Neural cell (in vitro differentiated cells): ENCODE data around the gene UNC79. TPM values are rescaled to one million over a fixed set of nuclear protein-coding genes. Genes with fewer than 3 reads are reported as not detected.

Source experiments
- H2AFZ ChIP-seq: fragments of 200-600, 300-800 bp; sonication (generic), shearing (Covaris generic); 2 replicates; pipeline ENCODE4 v1.6.0; 2014; ENCODE audit warnings: low read depth, mild to moderate bottlenecking, antibody characterized with exemption, low read length, moderate library complexity
- H3F3A ChIP-seq: fragments of 200-600 bp; shearing (Covaris generic); 2 replicates; pipeline ENCODE4 v1.6.1; 2016; ENCODE audit warnings: mild to moderate bottlenecking, moderate library complexity, mixed read lengths, antibody characterized with exemption, low read length; ENCODE audit not compliant: insufficient read depth, poor library complexity, severe bottlenecking
- H3K27ac ChIP-seq: fragments of 200-600, 300-800 bp; sonication (generic), shearing (Covaris generic); 2 replicates; pipeline ENCODE4 v1.5.1; 2014; ENCODE audit warnings: mild to moderate bottlenecking, low read length, moderate library complexity
- H3K27me3 ChIP-seq: fragments of 300-800, 200-600 bp; sonication (generic), shearing (Covaris generic); 2 replicates; pipeline ENCODE4 v1.6.0; 2014; ENCODE audit warnings: mild to moderate bottlenecking, low read depth, low read length, moderate library complexity; ENCODE audit not compliant: insufficient read depth
- H3K36me3 ChIP-seq: fragments of 300-800, 200-600 bp; sonication (generic), shearing (Covaris generic); 2 replicates; pipeline ENCODE4 v1.5.1; 2014; ENCODE audit warnings: mild to moderate bottlenecking, antibody characterized with exemption, low read length, moderate library complexity; ENCODE audit not compliant: insufficient read depth
- H3K4me2 ChIP-seq: fragments of 300-800, 200-600 bp; sonication (generic), shearing (Covaris generic); 2 replicates; pipeline ENCODE4 v1.6.0; 2014; ENCODE audit warnings: mild to moderate bottlenecking, low read length
- H3K4me3 ChIP-seq: fragments of 300-800, 200-600 bp; sonication (generic), shearing (Covaris generic); 2 replicates; pipeline ENCODE4 v1.5.1; 2014; ENCODE audit warnings: mild to moderate bottlenecking, low read length, moderate library complexity
- H3K79me2 ChIP-seq: fragments of 200-600 bp; shearing (Covaris generic); replicated peaks from 2 replicates; pipeline ENCODE4 v1.6.0; 2014; ENCODE audit warnings: mild to moderate bottlenecking, low read length, moderate library complexity; ENCODE audit not compliant: insufficient read depth
- H3K9ac ChIP-seq: fragments of 300-800, 200-600 bp; sonication (generic), shearing (Covaris generic); 2 replicates; pipeline ENCODE4 v1.6.1; 2016; ENCODE audit warnings: mild to moderate bottlenecking, low read length, mixed read lengths
- H3K9me2 ChIP-seq: fragments of 200-600 bp; shearing (Covaris generic); 2 replicates; pipeline ENCODE4 v1.6.1; 2016; ENCODE audit warnings: mild to moderate bottlenecking, low read length, mixed read lengths; ENCODE audit not compliant: insufficient read depth
- H3K9me3 ChIP-seq: fragments of 200-600, 300-800 bp; sonication (generic), shearing (Covaris generic); 2 replicates; pipeline ENCODE4 v1.6.1; 2016; ENCODE audit warnings: mild to moderate bottlenecking, mixed run types, low read length, moderate library complexity, mixed read lengths
- H4K20me1 ChIP-seq: fragments of 200-600 bp; shearing (Covaris generic); 2 replicates; pipeline ENCODE4 v1.6.1; 2016; ENCODE audit warnings: mild to moderate bottlenecking, mixed run types; ENCODE audit not compliant: insufficient read depth
- EP300 ChIP-seq: fragments of 450-650 bp; conservative IDR thresholded peaks from 2 replicates; pipeline ENCODE4 v1.6.1; 2014; ENCODE audit warnings: antibody characterized with exemption, mild to moderate bottlenecking, moderate library complexity; ENCODE audit not compliant: poor library complexity, severe bottlenecking
- EZH2 ChIP-seq: fragments of 200-600, 300-800 bp; shearing (Covaris generic), sonication (generic); IDR thresholded peaks from 2 replicates; pipeline ENCODE4 v1.6.1; 2014; ENCODE audit warnings: antibody characterized with exemption, low read length, borderline replicate concordance, mild to moderate bottlenecking; ENCODE audit not compliant: insufficient read depth, poor library complexity, severe bottlenecking
- MXI1 ChIP-seq: fragments of 450-650 bp; conservative IDR thresholded peaks from 2 replicates; pipeline ENCODE4 v1.6.1; 2014; ENCODE audit warnings: antibody characterized with exemption, mild to moderate bottlenecking; ENCODE audit not compliant: poor library complexity, severe bottlenecking
- POLR2AphosphoS5 ChIP-seq: IDR thresholded peaks from 2 replicates; pipeline ENCODE4 v1.6.1; 2012
- RAD21 ChIP-seq: fragments of 450-650 bp; conservative IDR thresholded peaks from 2 replicates; pipeline ENCODE4 v1.6.1; 2014; ENCODE audit warnings: antibody characterized with exemption, mild to moderate bottlenecking, moderate library complexity
- SMC3 ChIP-seq: fragments of 450-650 bp; conservative IDR thresholded peaks from 2 replicates; pipeline ENCODE4 v1.6.1; 2014; ENCODE audit warnings: antibody characterized with exemption, mild to moderate bottlenecking, moderate library complexity; ENCODE audit not compliant: poor library complexity
- TAF1 ChIP-seq: IDR thresholded peaks from 2 replicates; pipeline ENCODE4 v1.6.1; 2012; ENCODE audit warnings: low read depth
- polyA plus RNA-seq: library from polyadenylated mRNA; depleted of rRNA; stranded (reverse); fragments of >200 nt; gene quantifications from 2 replicates; pipeline ENCODE4 v1.2.3, GENCODE V29; 2014
- TF ChIP-seq, protein P1 (sequence below): fragments of 450-650 bp; IDR thresholded peaks from 2 replicates; pipeline ENCODE4 v1.5.1; 2014; ENCODE audit warnings: antibody characterized with exemption, mild to moderate bottlenecking, moderate library complexity; ENCODE audit not compliant: poor library complexity, severe bottlenecking
- TF ChIP-seq, protein P2 (sequence below): IDR thresholded peaks from 2 replicates; pipeline ENCODE4 v1.6.1; 2012; ENCODE audit warnings: borderline replicate concordance

The UNC79 gene
- polyA plus RNA-seq, 1 donor from 2014 or later, result 22.6 TPM

DNA sequence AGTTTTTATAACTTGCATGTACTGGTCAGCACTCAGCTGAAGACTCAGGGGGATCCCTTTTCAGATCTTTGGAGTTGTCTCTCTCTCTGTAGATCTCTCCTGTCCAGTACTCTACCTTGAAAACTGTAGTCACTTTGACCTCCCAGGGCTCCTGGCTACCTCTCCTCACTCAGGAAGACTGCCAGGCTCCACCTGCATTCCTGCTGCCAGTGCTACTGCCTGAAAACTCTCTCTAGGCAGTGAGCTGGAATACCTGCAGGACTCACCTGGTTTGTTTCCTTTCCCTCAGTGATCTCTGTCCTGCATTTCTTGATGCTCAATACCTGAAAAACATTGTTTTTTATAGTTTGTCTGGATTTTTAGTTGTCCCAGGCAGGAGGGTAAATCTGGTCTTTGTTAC lies 270.2 kb downstream of the UNC79 start:
- no peak overlapping the region for H3K9ac ChIP-seq
- H3K27me3 ChIP-seq, result no peaks in the 10 kb centered on the region
- H3K79me2 ChIP-seq, result no peaks in the 10 kb centered on the region
- no peak overlapping the region for H3K27ac ChIP-seq
- no peaks in the 10 kb centered on the region for H4K20me1 ChIP-seq
- no peak overlapping the region for H3K4me3 ChIP-seq
- no peaks in the 10 kb centered on the region for H3F3A ChIP-seq
- H3K9me2 ChIP-seq, result no peaks in the 10 kb centered on the region
- H3K36me3 ChIP-seq, result peaks cover 14% of the 10 kb centered on the region
- TF ChIP-seq EP300 (no peak), EZH2 (no peak), MXI1 (no peak), TAF1 (no peak), RAD21 (no peak), POLR2AphosphoS5 (no peak)
- TF ChIP-seq, protein P1, sequence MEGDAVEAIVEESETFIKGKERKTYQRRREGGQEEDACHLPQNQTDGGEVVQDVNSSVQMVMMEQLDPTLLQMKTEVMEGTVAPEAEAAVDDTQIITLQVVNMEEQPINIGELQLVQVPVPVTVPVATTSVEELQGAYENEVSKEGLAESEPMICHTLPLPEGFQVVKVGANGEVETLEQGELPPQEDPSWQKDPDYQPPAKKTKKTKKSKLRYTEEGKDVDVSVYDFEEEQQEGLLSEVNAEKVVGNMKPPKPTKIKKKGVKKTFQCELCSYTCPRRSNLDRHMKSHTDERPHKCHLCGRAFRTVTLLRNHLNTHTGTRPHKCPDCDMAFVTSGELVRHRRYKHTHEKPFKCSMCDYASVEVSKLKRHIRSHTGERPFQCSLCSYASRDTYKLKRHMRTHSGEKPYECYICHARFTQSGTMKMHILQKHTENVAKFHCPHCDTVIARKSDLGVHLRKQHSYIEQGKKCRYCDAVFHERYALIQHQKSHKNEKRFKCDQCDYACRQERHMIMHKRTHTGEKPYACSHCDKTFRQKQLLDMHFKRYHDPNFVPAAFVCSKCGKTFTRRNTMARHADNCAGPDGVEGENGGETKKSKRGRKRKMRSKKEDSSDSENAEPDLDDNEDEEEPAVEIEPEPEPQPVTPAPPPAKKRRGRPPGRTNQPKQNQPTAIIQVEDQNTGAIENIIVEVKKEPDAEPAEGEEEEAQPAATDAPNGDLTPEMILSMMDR, result no peak
- TF ChIP-seq, protein P2, sequence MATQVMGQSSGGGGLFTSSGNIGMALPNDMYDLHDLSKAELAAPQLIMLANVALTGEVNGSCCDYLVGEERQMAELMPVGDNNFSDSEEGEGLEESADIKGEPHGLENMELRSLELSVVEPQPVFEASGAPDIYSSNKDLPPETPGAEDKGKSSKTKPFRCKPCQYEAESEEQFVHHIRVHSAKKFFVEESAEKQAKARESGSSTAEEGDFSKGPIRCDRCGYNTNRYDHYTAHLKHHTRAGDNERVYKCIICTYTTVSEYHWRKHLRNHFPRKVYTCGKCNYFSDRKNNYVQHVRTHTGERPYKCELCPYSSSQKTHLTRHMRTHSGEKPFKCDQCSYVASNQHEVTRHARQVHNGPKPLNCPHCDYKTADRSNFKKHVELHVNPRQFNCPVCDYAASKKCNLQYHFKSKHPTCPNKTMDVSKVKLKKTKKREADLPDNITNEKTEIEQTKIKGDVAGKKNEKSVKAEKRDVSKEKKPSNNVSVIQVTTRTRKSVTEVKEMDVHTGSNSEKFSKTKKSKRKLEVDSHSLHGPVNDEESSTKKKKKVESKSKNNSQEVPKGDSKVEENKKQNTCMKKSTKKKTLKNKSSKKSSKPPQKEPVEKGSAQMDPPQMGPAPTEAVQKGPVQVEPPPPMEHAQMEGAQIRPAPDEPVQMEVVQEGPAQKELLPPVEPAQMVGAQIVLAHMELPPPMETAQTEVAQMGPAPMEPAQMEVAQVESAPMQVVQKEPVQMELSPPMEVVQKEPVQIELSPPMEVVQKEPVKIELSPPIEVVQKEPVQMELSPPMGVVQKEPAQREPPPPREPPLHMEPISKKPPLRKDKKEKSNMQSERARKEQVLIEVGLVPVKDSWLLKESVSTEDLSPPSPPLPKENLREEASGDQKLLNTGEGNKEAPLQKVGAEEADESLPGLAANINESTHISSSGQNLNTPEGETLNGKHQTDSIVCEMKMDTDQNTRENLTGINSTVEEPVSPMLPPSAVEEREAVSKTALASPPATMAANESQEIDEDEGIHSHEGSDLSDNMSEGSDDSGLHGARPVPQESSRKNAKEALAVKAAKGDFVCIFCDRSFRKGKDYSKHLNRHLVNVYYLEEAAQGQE, result no peak
- H3K4me2 ChIP-seq, result no peak overlapping the region
- peaks cover 4% of the 10 kb centered on the region for H3K9me3 ChIP-seq
- no peak overlapping the region for H2AFZ ChIP-seq

DNA sequence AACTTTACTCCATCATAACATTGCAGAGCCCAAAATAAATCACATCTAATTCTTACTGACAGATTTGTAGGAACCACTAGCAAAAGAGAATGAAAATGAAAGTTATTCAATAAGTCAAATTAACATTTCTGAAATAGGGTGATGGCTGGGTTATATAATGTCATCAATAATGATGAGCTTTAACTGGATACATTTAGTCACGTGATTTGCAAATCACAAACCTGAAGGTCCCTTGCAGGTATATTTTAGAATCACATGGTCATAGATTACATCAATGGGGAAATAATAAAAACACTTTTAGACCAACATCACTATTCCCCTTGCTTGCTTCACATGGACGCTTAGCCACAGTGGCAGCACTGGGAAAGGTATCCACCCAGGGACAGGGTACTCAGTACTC lies 270.8 kb downstream of the UNC79 start:
- Histone ChIP-seq H3K9ac (no peak overlapping the region), H3K27me3 (no peaks in the 10 kb centered on the region), H3K27ac (no peak overlapping the region), H3K79me2 (no peaks in the 10 kb centered on the region), H3K36me3 (peaks cover 8% of the 10 kb centered on the region), H3K9me3 (peaks cover 4% of the 10 kb centered on the region), H4K20me1 (no peaks in the 10 kb centered on the region), H3K4me2 (no peak overlapping the region), H2AFZ (no peak overlapping the region), H3K9me2 (no peaks in the 10 kb centered on the region), H3F3A (no peaks in the 10 kb centered on the region), H3K4me3 (no peak overlapping the region)
- TF ChIP-seq, protein P1, result no peak
- no peak for TF ChIP-seq SMC3
